A673 (cell line): Measurements from ENCODE around the gene CERS6.

Experiments used
- EZH2 ChIP-seq: fragments of 200-600 bp; sonication (generic); IDR thresholded peaks from 2 replicates; pipeline ENCODE4 v1.6.1; 2017; ENCODE audit warnings: borderline replicate concordance, low read depth, mild to moderate bottlenecking, mixed read lengths, antibody characterized with exemption, low read length; ENCODE audit not compliant: poor library complexity, severe bottlenecking
- TF ChIP-seq, protein P1 (sequence below): fragments of 300-800, 200-600 bp; sonication (generic); conservative IDR thresholded peaks from 2 replicates; pipeline ENCODE4 v1.5.1; 2017; ENCODE audit warnings: low read depth, mild to moderate bottlenecking, antibody characterized with exemption, low read length, moderate library complexity, mixed read lengths

GRCh38 chr2:168424112-168424951 is 31.7 kb upstream of the CERS6 start:
- TF ChIP-seq, protein P1, sequence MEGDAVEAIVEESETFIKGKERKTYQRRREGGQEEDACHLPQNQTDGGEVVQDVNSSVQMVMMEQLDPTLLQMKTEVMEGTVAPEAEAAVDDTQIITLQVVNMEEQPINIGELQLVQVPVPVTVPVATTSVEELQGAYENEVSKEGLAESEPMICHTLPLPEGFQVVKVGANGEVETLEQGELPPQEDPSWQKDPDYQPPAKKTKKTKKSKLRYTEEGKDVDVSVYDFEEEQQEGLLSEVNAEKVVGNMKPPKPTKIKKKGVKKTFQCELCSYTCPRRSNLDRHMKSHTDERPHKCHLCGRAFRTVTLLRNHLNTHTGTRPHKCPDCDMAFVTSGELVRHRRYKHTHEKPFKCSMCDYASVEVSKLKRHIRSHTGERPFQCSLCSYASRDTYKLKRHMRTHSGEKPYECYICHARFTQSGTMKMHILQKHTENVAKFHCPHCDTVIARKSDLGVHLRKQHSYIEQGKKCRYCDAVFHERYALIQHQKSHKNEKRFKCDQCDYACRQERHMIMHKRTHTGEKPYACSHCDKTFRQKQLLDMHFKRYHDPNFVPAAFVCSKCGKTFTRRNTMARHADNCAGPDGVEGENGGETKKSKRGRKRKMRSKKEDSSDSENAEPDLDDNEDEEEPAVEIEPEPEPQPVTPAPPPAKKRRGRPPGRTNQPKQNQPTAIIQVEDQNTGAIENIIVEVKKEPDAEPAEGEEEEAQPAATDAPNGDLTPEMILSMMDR: no peak
- no peak for TF ChIP-seq EZH2
